ENCODE results near the gene KCNT1.
"Not testable (repeated sequence)": the region's sequence is repeated elsewhere in the genome, so short reads cannot be mapped to it uniquely, and the experiment has no call there.

KCNT1 gene

GRCh38 chr9:135701959-135702721, at the start of gene KCNT1:
KCNT1 (plus strand) TSS chr9:135702185; CDS start chr9:135702259, 74 bp downstream.
- peak; percentile 46 for DNase-seq

DNA sequence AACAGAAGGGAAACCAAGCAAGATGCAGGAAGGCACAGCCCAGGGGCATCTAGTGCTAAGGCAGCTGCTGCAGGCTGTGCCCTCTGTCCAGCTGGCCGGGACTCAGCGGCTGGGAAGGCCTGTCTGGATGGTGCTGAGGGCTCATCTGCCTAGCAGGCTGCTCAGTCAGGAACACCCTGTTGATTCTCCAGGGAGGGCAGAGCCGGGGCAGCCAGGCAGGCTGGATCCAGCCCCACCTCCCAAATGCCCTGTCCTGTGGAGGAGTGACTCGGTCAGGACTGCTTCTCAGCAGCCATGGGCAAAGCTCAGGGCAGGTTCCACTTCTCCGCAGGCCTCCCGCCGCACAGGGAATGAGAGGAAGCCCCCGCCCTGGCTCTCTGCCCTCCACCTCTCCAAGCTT, 46.7 kb upstream of the KCNT1 start:
- DNase-seq: no peak

GRCh38 chr9:135657416-135657815, 44.6 kb upstream of the KCNT1 start:
- no peak for DNase-seq

DNA sequence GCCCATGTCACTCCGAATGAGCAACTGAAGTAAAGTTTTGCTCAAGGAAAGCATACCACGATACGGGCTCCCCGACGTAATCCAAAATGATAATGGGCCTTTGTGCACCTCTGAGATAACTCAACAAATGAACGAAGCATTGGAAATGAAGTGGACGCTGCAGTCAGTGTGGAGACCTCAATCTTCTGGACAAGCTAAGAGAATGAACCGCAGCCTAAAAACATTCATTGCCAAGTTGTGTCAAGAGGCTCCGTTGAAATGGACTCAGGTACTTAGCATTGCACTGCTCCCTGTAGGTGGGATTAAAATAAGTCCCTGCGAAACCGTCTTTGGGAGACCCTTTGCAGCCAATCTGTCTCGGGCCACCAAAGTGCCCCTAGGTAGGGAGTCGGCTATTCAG, 42.7 kb upstream of the KCNT1 start:
- DNase-seq: no peak

GRCh38 chr9:135660407-135660806, 41.6 kb upstream of the KCNT1 start:
- no peak for DNase-seq

GRCh38 chr9:135661816-135662560, 40.0 kb upstream of the KCNT1 start:
- DNase-seq: no peak

DNA sequence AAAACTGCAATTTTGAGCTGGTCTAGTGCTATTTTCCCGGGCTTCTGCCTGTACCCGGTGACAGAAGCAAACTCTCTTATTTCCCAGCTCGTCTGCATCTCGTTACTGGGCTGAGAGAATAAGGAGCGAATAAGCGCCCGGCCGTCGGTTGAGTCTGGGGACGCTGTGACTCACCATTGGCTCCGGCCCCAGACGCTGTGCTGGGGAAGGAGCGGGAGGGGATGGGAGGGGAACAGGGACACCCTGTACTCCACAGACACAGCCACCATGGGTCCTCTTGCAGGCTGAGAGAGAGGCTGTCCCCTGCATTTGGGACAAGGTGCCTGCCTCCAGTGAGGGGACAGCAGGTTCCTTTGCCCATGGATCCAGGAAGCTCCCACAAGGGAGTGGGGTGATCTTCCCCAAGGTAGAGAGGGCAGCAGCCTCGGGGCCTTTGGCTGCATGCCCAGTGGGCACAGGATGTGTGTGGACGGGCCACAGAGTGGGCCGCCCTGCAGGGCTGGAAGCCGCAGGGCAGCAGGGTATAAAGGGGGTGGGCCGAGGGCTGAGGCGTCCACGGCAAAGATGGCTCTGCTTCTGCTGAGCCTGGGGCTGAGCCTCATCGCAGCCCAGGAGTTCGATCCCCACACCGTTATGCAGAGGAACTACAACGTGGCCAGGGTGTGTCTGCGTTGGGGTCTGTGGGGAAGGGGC, 39.1 kb upstream of the KCNT1 start, which contains the start of gene LCN9:
TSS of gene LCN9 (plus strand) at position 552 of the 693 bp plus-strand sequence. CDS start at position 565, 13 bp downstream.
- no peak for DNase-seq

- DNase-seq: no peak
Observed at GRCh38 chr9:135663451-135663770, 38.6 kb upstream of the KCNT1 start.

DNA sequence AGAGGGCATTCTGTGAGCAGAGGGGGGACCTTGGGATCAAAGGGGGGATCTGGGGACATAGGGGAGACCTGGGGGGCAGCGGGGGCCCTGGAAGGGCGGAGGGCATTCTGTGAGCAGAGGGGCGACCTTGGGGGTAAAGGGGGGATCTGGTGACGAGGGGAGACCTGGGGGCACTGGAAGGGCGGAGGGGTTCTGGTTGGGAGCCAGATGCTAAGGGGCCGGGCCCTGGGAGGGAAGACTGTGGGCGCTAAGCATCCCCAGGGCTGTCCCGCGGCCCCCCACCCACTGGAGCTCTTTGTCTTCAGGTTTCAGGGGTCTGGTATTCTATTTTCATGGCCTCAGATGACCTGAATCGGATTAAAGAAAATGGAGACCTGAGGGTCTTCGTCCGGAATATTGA, 38.1 kb upstream of the KCNT1 start:
- DNase-seq: no peak

DNA sequence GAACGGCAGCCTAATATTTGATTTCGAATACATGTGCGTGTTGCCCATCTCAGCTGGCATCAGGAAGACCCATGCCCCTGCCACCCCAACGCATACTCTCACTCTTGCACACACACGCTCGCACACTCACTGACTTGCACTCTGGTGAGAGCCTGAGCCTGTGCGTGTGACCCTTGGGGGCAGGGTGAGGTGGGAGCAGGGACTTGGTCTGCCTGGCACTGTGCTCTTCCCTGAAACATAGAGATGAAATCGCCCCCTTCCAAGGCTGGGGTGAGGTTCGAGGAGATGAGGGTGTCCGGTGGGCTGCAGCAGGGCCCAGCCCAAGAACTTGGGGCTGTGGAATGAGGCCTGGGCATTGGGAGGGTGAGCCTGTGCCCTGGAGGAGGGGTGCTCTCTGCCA, 37.7 kb upstream of the KCNT1 start:
- no peak for DNase-seq

DNA sequence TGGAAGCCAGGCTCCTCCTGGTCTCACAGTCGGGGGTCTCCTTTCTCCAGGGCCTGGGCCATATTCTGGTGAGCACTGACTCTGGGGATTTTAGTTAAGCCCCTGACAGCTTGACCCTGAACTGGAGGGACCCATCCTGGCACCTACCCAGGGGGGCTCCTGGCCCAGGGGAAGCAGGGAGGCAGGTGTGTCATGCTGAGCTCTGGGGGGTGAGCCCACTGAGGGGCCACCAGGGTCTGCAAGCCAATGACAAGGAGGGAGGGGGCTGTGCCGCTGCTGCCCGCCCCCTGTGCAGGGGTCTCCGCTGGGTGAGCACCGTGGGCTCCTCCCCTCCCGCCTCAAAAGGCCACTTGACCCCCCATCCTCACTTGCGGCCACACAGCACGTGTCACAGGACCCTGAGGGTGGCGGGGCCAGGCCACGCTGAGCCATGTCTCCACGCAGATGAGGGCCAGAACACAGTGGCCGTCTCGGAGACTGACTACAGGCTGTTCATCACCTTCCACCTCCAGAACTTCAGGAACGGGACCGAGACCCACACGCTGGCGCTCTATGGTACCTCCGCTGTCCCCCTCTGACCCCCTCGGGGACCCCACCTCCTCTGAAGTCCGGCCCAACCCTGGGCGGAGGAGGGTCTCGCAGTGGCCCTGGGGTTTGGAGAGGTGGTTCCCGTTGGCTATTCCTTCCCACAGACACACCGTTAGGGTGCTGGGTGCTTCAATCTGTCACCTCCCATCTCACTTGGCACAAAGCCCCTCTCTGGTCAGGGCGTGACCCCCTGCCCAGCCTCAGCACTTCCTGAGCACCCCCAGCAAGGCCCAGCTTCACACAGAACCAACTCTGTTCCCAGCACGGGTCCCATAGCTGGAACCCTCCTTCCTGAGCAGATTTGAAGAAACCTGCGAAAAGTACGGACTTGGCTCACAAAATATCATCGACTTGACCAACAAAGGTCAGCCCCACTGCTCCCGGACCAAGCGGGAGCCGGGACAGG, 36.9 kb upstream of the KCNT1 start:
- DNase-seq: no peak

- DNase-seq: no peak
Observed at GRCh38 chr9:135665795-135666189, 36.2 kb upstream of the KCNT1 start.

DNA sequence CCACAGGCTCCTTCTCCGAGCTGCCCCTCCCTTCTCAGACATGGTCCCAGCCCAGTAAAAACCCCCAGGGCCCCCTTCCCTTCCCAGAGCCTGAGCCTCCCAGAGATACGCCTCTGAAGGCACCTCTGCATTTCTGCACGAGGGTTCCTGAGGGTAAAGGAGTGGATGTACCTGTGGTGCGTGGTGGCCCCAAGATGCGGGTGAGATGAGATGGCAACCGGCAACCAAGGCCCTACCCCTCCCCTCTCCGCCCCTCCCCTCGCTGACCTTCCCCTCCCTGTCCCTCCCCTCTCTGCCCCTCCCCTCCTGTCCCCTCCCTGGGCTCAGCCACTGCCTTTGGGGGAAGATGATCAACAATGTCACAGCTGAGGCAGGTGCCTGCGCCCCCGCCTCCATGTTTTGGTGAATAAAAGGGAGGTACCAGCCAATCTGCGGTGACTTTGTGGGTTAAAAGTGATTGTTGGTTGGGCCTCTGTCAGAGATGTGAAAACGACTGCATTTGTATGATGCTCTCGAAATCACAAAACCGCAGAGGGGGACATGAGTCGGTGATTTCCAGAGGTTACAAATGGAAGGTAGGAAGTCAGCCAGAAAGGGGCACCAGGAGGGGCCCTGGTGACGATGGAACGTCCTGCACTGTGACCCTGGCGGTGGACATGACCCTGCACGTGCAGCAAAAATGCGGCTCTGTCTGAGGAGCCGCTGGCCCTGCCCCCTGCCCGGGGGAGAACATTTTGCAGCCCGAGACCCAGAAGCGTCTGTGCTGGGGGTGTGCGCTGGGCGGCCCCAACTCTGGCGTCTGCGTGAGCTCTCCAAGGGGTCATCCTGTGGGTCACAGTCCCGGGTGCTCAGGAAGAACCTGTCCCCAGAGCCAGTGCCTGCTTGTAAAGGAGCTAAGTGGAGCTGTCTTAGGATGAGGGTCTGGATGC, 35.2 kb upstream of the KCNT1 start:
- DNase-seq: no peak

DNA sequence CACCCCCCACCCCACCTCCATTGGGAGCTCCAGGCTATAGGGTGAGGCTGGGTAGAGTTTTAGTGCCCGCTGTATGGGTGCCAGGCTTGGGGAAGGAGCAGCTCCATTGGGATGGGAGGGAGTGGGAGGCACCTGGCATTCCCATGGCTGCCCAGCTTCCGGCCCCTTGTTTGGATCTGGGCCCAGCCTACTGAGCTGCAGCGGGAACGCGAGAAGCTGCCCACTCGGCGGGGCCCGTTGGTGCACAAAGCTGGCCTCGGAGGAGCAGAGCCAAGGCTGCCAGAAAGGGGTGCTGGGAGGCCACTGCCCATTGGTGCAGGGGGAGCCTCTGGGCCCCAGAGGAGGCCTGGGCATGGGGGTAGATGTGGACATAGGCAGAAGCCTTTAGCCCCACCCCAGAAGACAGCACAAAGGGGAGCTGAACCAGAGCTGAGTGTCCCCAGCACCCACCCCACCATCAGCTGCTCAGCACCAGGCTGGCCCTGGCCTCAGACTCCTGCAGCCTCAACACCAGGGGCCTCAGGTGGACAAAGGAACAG, 34.5 kb upstream of the KCNT1 start:
- DNase-seq: no peak

GRCh38 chr9:135669018-135669417, 33.0 kb upstream of the KCNT1 start:
- DNase-seq: not testable (repeated sequence)

- DNase-seq: no peak
Observed at GRCh38 chr9:135669616-135670285, 32.2 kb upstream of the KCNT1 start.

DNA sequence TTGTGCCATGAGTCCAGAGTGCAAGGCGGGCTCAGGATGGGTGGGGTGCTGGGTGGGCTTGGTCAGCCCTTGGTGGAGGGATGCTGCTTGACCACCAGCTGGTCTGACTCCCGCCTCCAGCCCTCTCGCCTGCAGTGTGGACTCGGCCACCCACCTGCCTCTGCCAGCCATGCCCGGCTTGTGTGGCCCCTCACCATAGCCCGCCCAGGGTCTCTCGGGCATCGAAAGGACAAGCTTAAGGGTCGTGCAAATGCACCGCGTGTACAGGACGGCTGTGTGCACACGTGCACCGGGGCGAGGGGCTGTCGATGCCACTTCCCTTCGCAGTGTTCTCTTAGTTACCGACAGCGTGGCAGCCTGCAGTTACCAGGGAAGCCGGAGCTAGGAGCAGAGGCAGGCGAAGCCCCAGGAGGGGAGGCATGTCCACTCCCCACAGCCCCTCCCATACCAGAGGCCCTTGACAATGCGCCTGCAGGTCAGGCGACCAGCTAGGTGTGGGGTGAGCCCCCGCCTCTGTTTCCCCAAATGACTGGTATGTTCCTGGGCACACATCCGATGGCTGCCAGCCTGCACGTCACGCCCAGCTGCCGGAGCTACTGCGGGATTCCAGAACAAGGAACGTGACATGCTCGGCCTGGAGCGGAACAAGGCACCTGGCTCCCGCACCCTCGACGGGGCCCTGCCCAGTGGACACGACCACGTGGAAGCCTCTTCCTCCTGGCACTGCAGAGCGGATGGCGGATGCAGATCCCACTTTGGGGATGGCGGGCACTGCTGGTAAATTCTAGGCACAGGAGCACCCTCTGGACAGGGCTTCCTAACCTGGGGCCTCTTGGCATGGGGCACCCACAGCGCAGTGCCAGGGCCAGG, 31.0 kb upstream of the KCNT1 start:
- DNase-seq: no peak

GRCh38 chr9:135671591-135672041, 30.4 kb upstream of the KCNT1 start:
- no peak for DNase-seq

DNA sequence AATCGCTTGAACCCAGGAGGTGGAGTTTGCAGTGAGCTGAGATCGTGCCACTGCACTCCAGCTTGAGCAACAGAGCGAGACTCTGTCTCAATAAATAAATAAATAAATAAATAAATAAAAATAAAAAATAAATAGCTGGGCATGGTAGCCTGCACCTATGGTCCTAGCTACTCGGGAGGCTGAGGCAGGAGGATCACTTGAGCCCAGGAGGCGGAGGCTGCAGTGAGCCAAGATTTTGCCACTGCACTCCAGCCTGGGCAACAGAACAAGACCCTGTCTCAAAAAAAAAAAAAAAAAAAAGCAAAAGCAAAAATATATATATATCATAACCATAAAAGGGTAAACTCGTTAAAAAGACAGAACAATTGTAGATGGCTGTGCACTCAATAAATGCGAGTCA, 29.2 kb upstream of the KCNT1 start:
- not testable (repeated sequence) for DNase-seq

Data from CD4-positive, alpha-beta T cell treated with Interleukin-10 for 1 hour (primary cell).